SK-N-SH (cell line): ENCODE results near the gene SLC24A5. TPM values are rescaled to one million over a fixed set of nuclear protein-coding genes. Genes with fewer than 3 reads are reported as not detected.

Experiments used
- CTCF ChIA-PET: fragments of 300-600, 350-600 bp; formaldehyde crosslinking; extraction: SDS; loops from one replicate; lab custom pipeline; 2021; lab: Yijun Ruan, JAX
- POLR2A ChIA-PET: fragments of 350-600 bp; sonication (Branson Sonifier 250); formaldehyde crosslinking; extraction: SDS; loops from one replicate; lab custom pipeline; 2020; ENCODE audit warnings: antibody characterized with exemption, inconsistent platforms; lab: Yijun Ruan, JAX
- DNase-seq: peaks from one replicate; pipeline ENCODE4 v3.0.0; 2012
- H2AFZ ChIP-seq: fragments of 200-600 bp; sonication (generic); 2 replicates; pipeline ENCODE4 v1.8.1; 2016; ENCODE audit warnings: antibody characterized with exemption, mild to moderate bottlenecking, low read depth
- H3F3A ChIP-seq: fragments of 200-600 bp; sonication (generic); replicated peaks from 2 replicates; pipeline ENCODE3; 2016; ENCODE audit warnings: antibody characterized with exemption, mild to moderate bottlenecking; ENCODE audit not compliant: insufficient read depth
- H3K27ac ChIP-seq, 2 experiments: fragments of 200-500 bp in 1 of 2; fragments of 200-600 bp in 1 of 2; sonication (Bioruptor generic) in 1 of 2; sonication (generic), shearing (Covaris generic) in 1 of 2; 2 replicates each; pipeline versions ENCODE4 v1.5.1 to v1.6.1; 2014 to 2016; ENCODE audit warnings: low read depth in 2 of 2, inconsistent platforms in 1 of 2, low read length in 1 of 2, mild to moderate bottlenecking in 1 of 2, mixed read lengths in 1 of 2
- H3K27me3 ChIP-seq: fragments of 200-600 bp; sonication (generic), shearing (Covaris generic); 2 replicates; pipeline ENCODE4 v1.6.1; 2016; ENCODE audit warnings: mixed run types; ENCODE audit not compliant: insufficient read depth
- H3K36me3 ChIP-seq, 2 experiments: fragments of 200-500 bp in 1 of 2; fragments of 200-600 bp in 1 of 2; sonication (Bioruptor generic) in 1 of 2; sonication (generic) in 1 of 2; replicated peaks in 1 of 2; 2 replicates each; pipeline versions ENCODE3 to v1.5.1; 2014 to 2016; ENCODE audit warnings: low read length in 1 of 2, mild to moderate bottlenecking in 1 of 2; ENCODE audit not compliant: insufficient read depth in 2 of 2, control insufficient read depth in 1 of 2
- H3K4me1 ChIP-seq, 2 experiments: fragments of 200-500 bp in 1 of 2; fragments of 200-600 bp in 1 of 2; sonication (Bioruptor generic) in 1 of 2; sonication (generic), shearing (Covaris generic) in 1 of 2; 2 replicates each; pipeline versions ENCODE4 v1.5.1 to v1.6.1; 2014 to 2016; ENCODE audit warnings: low read depth in 1 of 2, low read length in 1 of 2, mixed run types in 1 of 2; ENCODE audit not compliant: insufficient read depth in 2 of 2, control insufficient read depth in 1 of 2
- H3K4me2 ChIP-seq: fragments of 200-600 bp; sonication (generic), shearing (Covaris generic); 2 replicates; pipeline ENCODE4 v1.6.1; 2017; ENCODE audit warnings: mixed run types
- H3K4me3 ChIP-seq, 2 experiments: fragments of 200-500 bp in 1 of 2; fragments of 200-600 bp in 1 of 2; sonication (Bioruptor generic) in 1 of 2; sonication (generic), shearing (Covaris generic) in 1 of 2; 2 replicates each; pipeline versions ENCODE4 v1.5.1 to v1.8.1; 2014 to 2016; ENCODE audit warnings: low read depth in 2 of 2, inconsistent platforms in 1 of 2, low read length in 1 of 2, mild to moderate bottlenecking in 1 of 2, mixed read lengths in 1 of 2, moderate library complexity in 1 of 2
- H3K79me2 ChIP-seq: fragments of 200-600 bp; sonication (generic); 2 replicates; pipeline ENCODE4 v1.8.1; 2017; ENCODE audit warnings: mild to moderate bottlenecking; ENCODE audit not compliant: insufficient read depth
- H3K9ac ChIP-seq: fragments of 200-600 bp; sonication (generic); 2 replicates; pipeline ENCODE4 v1.6.1; 2017; ENCODE audit warnings: mixed run types
- H3K9me2 ChIP-seq: fragments of 200-600 bp; sonication (generic); 2 replicates; pipeline ENCODE4 v1.6.1; 2017; ENCODE audit warnings: mixed run types
- H3K9me3 ChIP-seq: fragments of 200-600 bp; sonication (generic); 2 replicates; pipeline ENCODE4 v1.6.1; 2017; ENCODE audit warnings: mixed run types, mild to moderate bottlenecking, moderate library complexity
- H4K20me1 ChIP-seq: fragments of 200-600 bp; sonication (generic); 2 replicates; pipeline ENCODE4 v1.6.1; 2017; ENCODE audit warnings: mild to moderate bottlenecking, mixed run types; ENCODE audit not compliant: insufficient read depth
- CHD2 ChIP-seq: fragments of 150-350 bp; IDR thresholded peaks from 2 replicates; pipeline ENCODE4 v1.6.1; 2018; ENCODE audit warnings: low read length; ENCODE audit not compliant: partially characterized antibody
- ELF1 ChIP-seq: IDR thresholded peaks from 2 replicates; pipeline ENCODE4 v1.4.0; 2012
- EP300 ChIP-seq, 2 experiments: IDR thresholded peaks; 2 replicates each; pipeline versions ENCODE4 v1.4.0 to v1.6.1; 2012; ENCODE audit warnings: borderline replicate concordance in 1 of 2, low read depth in 1 of 2, low read length in 1 of 2
- GATA2 ChIP-seq: sonication (generic); formaldehyde crosslinking; IDR thresholded peaks from 2 replicates; pipeline ENCODE4 v1.5.0; 2020; ENCODE audit warnings: mild to moderate bottlenecking, missing genetic modification reagents
- JUND ChIP-seq: IDR thresholded peaks from 2 replicates; pipeline ENCODE4 v1.4.0; 2012
- MEF2A ChIP-seq: IDR thresholded peaks from 2 replicates; pipeline ENCODE4 v1.4.0; 2012; ENCODE audit warnings: low read depth, borderline replicate concordance
- PBX3 ChIP-seq: IDR thresholded peaks from 2 replicates; pipeline ENCODE4; 2012
- POLR2AphosphoS5 ChIP-seq: IDR thresholded peaks from 2 replicates; pipeline ENCODE4 v1.6.1; 2012; ENCODE audit warnings: low read depth, low read length
- RFX5 ChIP-seq: IDR thresholded peaks from 2 replicates; pipeline ENCODE4 v1.6.1; 2012; ENCODE audit warnings: mild to moderate bottlenecking, improper control_type of control experiment, low read length
- RXRA ChIP-seq: IDR thresholded peaks from 2 replicates; pipeline ENCODE4 v1.4.0; 2012; ENCODE audit warnings: low read depth, mild to moderate bottlenecking, borderline replicate concordance
- TCF12 ChIP-seq: IDR thresholded peaks from 2 replicates; pipeline ENCODE4 v1.4.0; 2012
- WGBS: methylation state at CpG from one replicate; pipeline ENCODE4 v1.1.6; 2017; ENCODE audit warnings: low lambda C conversion rate; 5-methylcytosine and 5-hydroxymethylcytosine counted together
- polyA plus RNA-seq, 3 experiments: library from polyadenylated mRNA; depleted of rRNA; stranded (reverse); fragments of >200 nt; gene quantifications; 2 replicates each; pipeline ENCODE4 v1.2.3, GENCODE V29; 2012
- TF ChIP-seq, protein P1 (sequence below): IDR thresholded peaks from 2 replicates; pipeline ENCODE4 v1.6.1; 2012; ENCODE audit warnings: mild to moderate bottlenecking, low read depth, low read length, moderate library complexity

SLC24A5 gene
- polyA plus RNA-seq, 1 of the 3 experiments (the other 2 are of a cell fraction): not detected

GRCh38 chr15:48132874-48133273 is 12.1 kb downstream of the SLC24A5 start:
- Histone ChIP-seq H2AFZ (no peak overlapping the region), H3K4me1 (no peaks in the 10 kb centered on the region), H3K9ac (no peak overlapping the region), H3K9me3 (no peaks in the 10 kb centered on the region), H3K4me3 (no peak overlapping the region), H3K4me2 (no peak overlapping the region), H3K79me2 (no peaks in the 10 kb centered on the region), H3K27ac (no peak overlapping the region), H3F3A (no peaks in the 10 kb centered on the region), H3K36me3 (peaks cover 3 to 11% of the 10 kb centered on the region in 2 experiments), H3K9me2 (no peaks in the 10 kb centered on the region), H4K20me1 (no peaks in the 10 kb centered on the region), H3K27me3 (no peaks in the 10 kb centered on the region)
- TF ChIP-seq RFX5 (no peak), CHD2 (no peak), MEF2A (no peak), ELF1 (no peak), EP300 (IDR thresholded peaks at IDR 0.05; ENCODE audit: borderline replicate concordance in 1 of 2, low read depth in 1 of 2, low read length in 1 of 2) (no peak), TCF12 (no peak), PBX3 (no peak), POLR2AphosphoS5 (no peak)
- TF ChIP-seq, protein P1, sequence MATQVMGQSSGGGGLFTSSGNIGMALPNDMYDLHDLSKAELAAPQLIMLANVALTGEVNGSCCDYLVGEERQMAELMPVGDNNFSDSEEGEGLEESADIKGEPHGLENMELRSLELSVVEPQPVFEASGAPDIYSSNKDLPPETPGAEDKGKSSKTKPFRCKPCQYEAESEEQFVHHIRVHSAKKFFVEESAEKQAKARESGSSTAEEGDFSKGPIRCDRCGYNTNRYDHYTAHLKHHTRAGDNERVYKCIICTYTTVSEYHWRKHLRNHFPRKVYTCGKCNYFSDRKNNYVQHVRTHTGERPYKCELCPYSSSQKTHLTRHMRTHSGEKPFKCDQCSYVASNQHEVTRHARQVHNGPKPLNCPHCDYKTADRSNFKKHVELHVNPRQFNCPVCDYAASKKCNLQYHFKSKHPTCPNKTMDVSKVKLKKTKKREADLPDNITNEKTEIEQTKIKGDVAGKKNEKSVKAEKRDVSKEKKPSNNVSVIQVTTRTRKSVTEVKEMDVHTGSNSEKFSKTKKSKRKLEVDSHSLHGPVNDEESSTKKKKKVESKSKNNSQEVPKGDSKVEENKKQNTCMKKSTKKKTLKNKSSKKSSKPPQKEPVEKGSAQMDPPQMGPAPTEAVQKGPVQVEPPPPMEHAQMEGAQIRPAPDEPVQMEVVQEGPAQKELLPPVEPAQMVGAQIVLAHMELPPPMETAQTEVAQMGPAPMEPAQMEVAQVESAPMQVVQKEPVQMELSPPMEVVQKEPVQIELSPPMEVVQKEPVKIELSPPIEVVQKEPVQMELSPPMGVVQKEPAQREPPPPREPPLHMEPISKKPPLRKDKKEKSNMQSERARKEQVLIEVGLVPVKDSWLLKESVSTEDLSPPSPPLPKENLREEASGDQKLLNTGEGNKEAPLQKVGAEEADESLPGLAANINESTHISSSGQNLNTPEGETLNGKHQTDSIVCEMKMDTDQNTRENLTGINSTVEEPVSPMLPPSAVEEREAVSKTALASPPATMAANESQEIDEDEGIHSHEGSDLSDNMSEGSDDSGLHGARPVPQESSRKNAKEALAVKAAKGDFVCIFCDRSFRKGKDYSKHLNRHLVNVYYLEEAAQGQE: no peak
- POLR2A ChIA-PET: no interaction called here
- DNase-seq: no peak
- CTCF ChIA-PET: interaction anchor here (1.1 kb wide), 1 partner anchor 21 kb away, joined by 4 read pairs; no protein-coding TSS in a partner anchor
- 97% methylated on average over 6 of the region's 6 CpGs for WGBS

- Histone ChIP-seq H2AFZ (no peak overlapping the region), H3K4me3 (peak overlapping the region in 1 of 2 experiments; percentile 33; a peak in 2 of 4 replicates), H3K9me3 (no peaks in the 10 kb centered on the region), H4K20me1 (no peaks in the 10 kb centered on the region), H3K27me3 (no peaks in the 10 kb centered on the region), H3F3A (peaks cover 14% of the 10 kb centered on the region), H3K27ac (peak overlapping the region; percentile 44 to 53; a peak in 3 of 4 replicates), H3K4me2 (peak overlapping the region; percentile 58), H3K79me2 (no peaks in the 10 kb centered on the region), H3K4me1 (peaks cover 3 to 19% of the 10 kb centered on the region in 2 experiments; a peak in 3 of 4 replicates)
- POLR2A ChIA-PET: no interaction called here
- 59% methylated on average over 1 of the region's 1 CpG for WGBS
- CTCF ChIA-PET: no interaction called here
- DNase-seq: no peak
- TF ChIP-seq PBX3 (peak; percentile 77), TCF12 (peak; percentile 73), RXRA (peak; percentile 24; the same call in 1 of the 2 replicates), GATA2 (no peak), MEF2A (0 out of 2 replicates have a peak, but pooled peaks have one; percentile 39), JUND (peak; percentile 64)
- TF ChIP-seq, all 33 proteins: peak for 5
- Histone ChIP-seq H3K36me3 (peaks cover 39 to 54% of the 10 kb centered on the region in 2 experiments), H3K9ac (no peak overlapping the region; the same call in 1 of the 2 replicates), H3K9me2 (no peaks in the 10 kb centered on the region)
Observed at GRCh38 chr15:48143856-48144255, 23.1 kb downstream of the SLC24A5 start.
